Fibroblast of villous mesenchyme (primary cell): ENCODE results near the gene EXOSC7. TPM values are rescaled to one million over a fixed set of nuclear protein-coding genes. Genes with fewer than 3 reads are reported as not detected.
"Not testable (repeated sequence)": the region's sequence is repeated elsewhere in the genome, so short reads cannot be mapped to it uniquely, and the experiment has no call there.

Experiments
- DNase-seq: peaks from one replicate; pipeline ENCODE4 v3.0.0-alpha.2; 2010; ENCODE audit warnings: low read depth
- H3K4me3 ChIP-seq: 2 replicates; pipeline ENCODE4 v1.5.1; 2011; ENCODE audit warnings: low read depth, mild to moderate bottlenecking, low read length
- CTCF ChIP-seq: IDR thresholded peaks from 2 replicates; pipeline ENCODE4 v1.5.1; 2012; ENCODE audit warnings: low read depth, mild to moderate bottlenecking, low read length; ENCODE audit not compliant: insufficient read depth
- total RNA-seq: library from RNA; depleted of rRNA; stranded (reverse); fragments of >200 nt; gene quantifications from 2 replicates; pipeline ENCODE4 v1.2.3, GENCODE V29; 2012

Gene EXOSC7
- total RNA-seq, 1 donor: 32.4 TPM

DNA sequence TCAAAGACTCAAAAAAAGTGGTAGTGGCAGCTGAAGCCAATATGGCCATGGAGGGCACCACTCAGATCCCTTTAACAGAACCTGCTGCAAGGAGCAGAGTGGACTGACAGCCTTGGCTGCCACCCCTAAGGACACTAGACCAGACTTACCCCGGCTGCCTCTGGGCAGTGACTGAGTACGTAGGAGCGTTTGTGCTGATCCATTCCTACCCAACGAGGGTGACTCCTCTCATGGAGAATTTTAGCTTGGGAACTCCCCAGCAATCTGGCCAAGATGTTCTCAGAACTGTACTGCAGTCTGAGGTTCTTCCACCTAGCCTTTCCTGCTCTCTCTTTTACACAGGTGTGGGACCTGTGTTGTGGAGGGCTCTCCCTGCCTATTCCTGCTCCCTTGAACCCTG, 72.2 kb downstream of the EXOSC7 start:
- DNase-seq: no peak
- no peak for TF ChIP-seq CTCF
- no peak overlapping the region for H3K4me3 ChIP-seq

DNA sequence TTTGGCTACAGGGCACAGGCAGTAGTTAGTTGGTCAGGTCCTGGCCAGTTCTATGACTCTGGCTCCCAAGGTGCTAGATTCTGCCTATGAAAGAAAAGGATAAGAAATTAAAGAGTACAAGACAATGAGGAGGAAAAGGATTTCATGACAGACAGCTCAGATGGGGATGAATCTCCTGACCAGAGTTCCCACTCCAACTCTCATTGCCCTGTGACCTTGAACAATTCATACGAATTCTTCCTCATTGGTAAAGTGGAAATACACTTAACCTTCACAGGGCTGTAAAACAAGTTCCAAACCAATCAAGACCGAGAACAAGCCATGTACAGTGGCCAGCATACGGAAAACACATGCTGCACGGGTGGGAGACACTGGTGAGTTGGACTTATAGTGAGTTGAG, 73.8 kb downstream of the EXOSC7 start:
- no peak for DNase-seq
- no peak overlapping the region for H3K4me3 ChIP-seq
- no peak for TF ChIP-seq CTCF

GRCh38 chr3:45051685-45052084, 75.6 kb downstream of the EXOSC7 start:
- no peak for DNase-seq
- no peak overlapping the region for H3K4me3 ChIP-seq
- TF ChIP-seq CTCF: no peak

DNA sequence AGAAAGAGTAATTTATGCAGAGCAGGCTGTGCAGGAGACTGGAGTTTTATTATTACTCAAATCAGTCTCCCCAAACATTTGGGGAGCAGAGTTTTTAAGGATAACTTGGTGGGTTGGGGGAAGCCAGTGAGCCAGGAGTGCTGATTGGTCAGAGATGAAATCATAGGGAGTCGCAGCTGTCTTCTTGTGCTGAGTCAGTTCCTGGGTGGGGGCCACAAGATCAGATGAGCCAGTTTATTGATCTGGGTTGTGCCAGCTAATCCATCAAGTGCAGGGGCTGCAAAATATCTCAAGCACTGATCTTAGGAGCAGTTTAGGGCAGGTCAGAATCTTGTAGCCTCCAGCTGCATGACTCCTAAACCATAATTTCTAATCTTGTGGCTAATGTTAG, 77.8 kb downstream of the EXOSC7 start:
- not testable (repeated sequence) for H3K4me3 ChIP-seq, DNase-seq

DNA sequence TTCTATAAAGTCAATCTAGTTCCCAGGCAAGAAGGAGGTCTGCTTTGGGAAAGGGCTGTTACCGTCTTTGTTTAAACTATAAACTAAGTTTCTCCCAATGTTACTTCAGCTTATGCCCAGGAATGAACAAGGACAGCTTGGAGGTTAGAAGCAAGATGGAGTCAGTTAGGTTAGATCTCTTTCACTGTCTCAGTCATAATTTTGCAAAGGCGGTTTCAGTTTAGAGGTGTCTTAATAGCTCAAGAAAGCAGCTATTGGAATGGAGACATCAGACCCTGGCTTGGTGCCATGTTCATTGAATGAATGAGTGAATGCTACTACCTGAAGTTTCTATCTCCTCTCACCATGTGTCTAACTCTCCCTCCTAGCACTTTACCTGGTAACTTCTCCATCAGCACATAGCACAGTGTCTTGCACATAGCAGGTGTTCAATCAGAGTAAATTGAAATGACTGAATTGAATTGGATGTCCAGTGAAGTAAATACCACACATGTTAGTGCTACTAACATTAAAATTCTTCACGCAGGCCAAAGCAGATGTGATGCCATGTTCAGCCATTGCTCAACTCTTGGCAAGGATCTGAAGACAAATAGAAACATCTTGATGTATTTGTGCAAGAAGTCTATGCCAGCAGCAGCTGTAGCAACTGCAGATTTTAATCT, 78.3 kb downstream of the EXOSC7 start:
- H3K4me3 ChIP-seq: no peak overlapping the region
- no peak for TF ChIP-seq CTCF
- DNase-seq: peak; percentile 87

GRCh38 chr3:45055032-45055410, 79.0 kb downstream of the EXOSC7 start:
- peak; percentile 85 for DNase-seq
- TF ChIP-seq CTCF: no peak
- no peak overlapping the region for H3K4me3 ChIP-seq

DNA sequence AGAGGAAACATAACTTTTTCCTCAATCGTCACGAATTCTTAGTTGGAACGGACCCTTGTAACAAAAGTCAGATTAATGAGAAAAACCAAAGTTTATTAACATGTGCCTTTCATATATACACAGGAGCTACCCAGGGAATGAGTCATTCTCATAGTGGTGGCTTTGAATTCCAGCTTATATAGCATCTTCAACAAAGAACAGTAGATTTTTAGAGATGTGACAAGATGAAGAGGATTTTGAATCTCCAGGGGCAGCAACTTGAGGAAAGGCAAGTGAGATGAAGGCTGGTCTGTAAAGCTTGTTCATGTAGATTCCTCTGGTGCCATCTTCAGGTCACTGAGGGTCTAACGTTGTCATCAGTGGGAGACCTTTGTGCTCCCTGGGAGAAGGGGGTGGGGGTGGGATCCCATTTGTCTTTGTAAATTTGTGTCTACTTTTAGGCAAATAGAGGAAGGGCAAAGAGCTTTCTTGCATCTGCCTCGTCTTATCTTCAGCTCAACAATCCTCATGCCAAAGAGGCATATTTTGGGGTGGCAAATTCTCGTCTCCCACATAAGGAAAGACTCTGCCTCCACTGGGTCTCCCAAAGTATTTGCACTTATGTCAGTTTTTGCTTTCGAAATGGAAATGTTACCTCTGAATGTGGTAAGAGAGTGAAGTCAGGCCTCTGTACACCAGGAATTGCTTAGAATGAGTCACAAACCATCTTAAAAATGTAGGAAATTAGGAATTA, 79.5 kb downstream of the EXOSC7 start:
- DNase-seq: peak; percentile 81
- no peak overlapping the region for H3K4me3 ChIP-seq
- TF ChIP-seq CTCF: peak; percentile 24
